Measurements from ENCODE around the gene NBEA. TPM values are rescaled to one million over a fixed set of nuclear protein-coding genes. Genes with fewer than 3 reads are reported as not detected.

NBEA gene
- total RNA-seq, 1 experiment from 2014 or later = 1.9 TPM

- peak; percentile 54 for DNase-seq (ENCODE audit: low read depth)
These were observed 533.3 kb downstream of the NBEA start for GRCh38 chr13:35475212-35475959.

GRCh38 chr13:35475960-35476943 lies 534.2 kb downstream of the NBEA start, which contains the start of gene MAB21L1:
TSS of gene MAB21L1 (minus strand) at chr13:35476689. CDS start at chr13:35476138, 551 bp downstream.
- DNase-seq (ENCODE audit: low read depth) = peak; percentile 68

GRCh38 chr13:35477386-35477946 lies 535.4 kb downstream of the NBEA start:
- DNase-seq (ENCODE audit: low read depth) = no peak

- DNase-seq (ENCODE audit: low read depth) = no peak
These were observed 536.4 kb downstream of the NBEA start for GRCh38 chr13:35478271-35479037.

GRCh38 chr13:35479038-35479492 lies 537.0 kb downstream of the NBEA start:
- no peak for DNase-seq (ENCODE audit: low read depth)

- no peak for DNase-seq (ENCODE audit: low read depth)
These were observed 537.6 kb downstream of the NBEA start for GRCh38 chr13:35479706-35480105.

GRCh38 chr13:35480346-35480745 lies 538.3 kb downstream of the NBEA start:
- no peak for DNase-seq (ENCODE audit: low read depth)

- DNase-seq (ENCODE audit: low read depth) = no peak
These were observed 539.7 kb downstream of the NBEA start for GRCh38 chr13:35481777-35482176.

- DNase-seq (ENCODE audit: low read depth) = no peak
These were observed 540.5 kb downstream of the NBEA start for GRCh38 chr13:35482527-35482926.

GRCh38 chr13:35483761-35484160 lies 541.7 kb downstream of the NBEA start:
- DNase-seq (ENCODE audit: low read depth) = no peak

GRCh38 chr13:35484384-35484783 lies 542.3 kb downstream of the NBEA start:
- no peak for DNase-seq (ENCODE audit: low read depth)

GRCh38 chr13:35485424-35485823 lies 543.4 kb downstream of the NBEA start:
- no peak for DNase-seq (ENCODE audit: low read depth)

- no peak for DNase-seq (ENCODE audit: low read depth)
These were observed 547.0 kb downstream of the NBEA start for GRCh38 chr13:35489050-35489449.

GRCh38 chr13:35496006-35496405 lies 553.9 kb downstream of the NBEA start:
- DNase-seq (ENCODE audit: low read depth) = no peak

- DNase-seq (ENCODE audit: low read depth) = no peak
These were observed 554.8 kb downstream of the NBEA start for GRCh38 chr13:35496761-35497386.

GRCh38 chr13:35498231-35498630 lies 556.2 kb downstream of the NBEA start:
- no peak for DNase-seq (ENCODE audit: low read depth)

GRCh38 chr13:35499196-35499662 lies 557.2 kb downstream of the NBEA start:
- no peak for DNase-seq (ENCODE audit: low read depth)

GRCh38 chr13:35499676-35500075 lies 557.6 kb downstream of the NBEA start:
- no peak for DNase-seq (ENCODE audit: low read depth)

GRCh38 chr13:35500144-35500543 lies 558.1 kb downstream of the NBEA start:
- DNase-seq (ENCODE audit: low read depth) = no peak

GRCh38 chr13:35501661-35502235 lies 559.7 kb downstream of the NBEA start:
- DNase-seq (ENCODE audit: low read depth) = no peak

All from Daoy (cell line).